ENCODE results near the gene AJM1.

DNA sequence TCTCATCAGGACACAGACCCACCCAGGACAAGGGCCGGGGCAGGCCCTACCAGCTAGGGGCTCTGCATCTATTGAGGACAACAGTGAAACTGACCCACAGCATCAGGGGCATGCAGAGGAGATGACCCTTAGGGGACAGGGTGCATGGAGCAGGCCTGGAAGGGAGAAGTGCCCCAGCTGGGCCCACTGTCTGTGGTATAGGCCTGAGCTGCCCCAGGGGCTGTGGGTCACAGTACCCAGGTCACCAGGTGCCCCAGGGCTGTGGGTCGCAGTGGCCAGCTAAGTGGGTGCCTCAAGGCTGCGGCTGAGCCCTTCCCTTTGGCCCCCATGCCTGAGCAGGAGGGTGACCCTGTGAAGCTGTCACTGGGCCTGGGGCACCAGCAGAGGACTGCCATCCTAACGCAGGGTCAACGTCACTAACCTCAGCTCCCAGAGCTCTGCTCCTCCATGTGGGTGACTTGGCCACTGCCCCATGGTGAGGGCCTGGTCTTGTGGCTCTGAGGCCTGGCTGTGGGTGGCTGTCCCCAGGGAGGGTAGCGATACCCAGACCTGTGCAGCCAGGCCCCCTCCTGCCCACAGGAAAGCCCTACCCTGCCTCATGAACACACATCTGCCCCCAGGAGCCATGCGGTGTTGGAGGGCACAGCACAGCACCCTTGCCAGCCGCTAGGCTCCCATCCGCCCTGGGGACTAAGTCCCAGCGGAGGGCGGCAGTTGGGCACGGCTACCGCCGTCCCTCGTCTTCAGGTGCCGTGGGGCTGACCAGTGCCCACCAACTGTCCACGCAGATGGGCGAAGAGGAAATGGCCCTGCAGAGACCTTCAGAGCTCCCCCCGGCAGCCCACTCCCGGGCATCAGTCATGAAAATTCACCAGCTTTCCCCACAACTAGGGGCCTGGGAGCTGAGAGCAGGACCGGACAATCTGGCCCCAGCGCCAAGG, 18.9 kb downstream of the AJM1 start:
- TF ChIP-seq, protein P1, sequence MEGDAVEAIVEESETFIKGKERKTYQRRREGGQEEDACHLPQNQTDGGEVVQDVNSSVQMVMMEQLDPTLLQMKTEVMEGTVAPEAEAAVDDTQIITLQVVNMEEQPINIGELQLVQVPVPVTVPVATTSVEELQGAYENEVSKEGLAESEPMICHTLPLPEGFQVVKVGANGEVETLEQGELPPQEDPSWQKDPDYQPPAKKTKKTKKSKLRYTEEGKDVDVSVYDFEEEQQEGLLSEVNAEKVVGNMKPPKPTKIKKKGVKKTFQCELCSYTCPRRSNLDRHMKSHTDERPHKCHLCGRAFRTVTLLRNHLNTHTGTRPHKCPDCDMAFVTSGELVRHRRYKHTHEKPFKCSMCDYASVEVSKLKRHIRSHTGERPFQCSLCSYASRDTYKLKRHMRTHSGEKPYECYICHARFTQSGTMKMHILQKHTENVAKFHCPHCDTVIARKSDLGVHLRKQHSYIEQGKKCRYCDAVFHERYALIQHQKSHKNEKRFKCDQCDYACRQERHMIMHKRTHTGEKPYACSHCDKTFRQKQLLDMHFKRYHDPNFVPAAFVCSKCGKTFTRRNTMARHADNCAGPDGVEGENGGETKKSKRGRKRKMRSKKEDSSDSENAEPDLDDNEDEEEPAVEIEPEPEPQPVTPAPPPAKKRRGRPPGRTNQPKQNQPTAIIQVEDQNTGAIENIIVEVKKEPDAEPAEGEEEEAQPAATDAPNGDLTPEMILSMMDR (IDR thresholded peaks at IDR 0.05; ENCODE audit: poor library complexity): no peak
- TF ChIP-seq EZH2 (IDR thresholded peaks at IDR 0.05; ENCODE audit: borderline replicate concordance) (no peak), EZH2phosphoT487 (IDR thresholded peaks at IDR 0.05; ENCODE audit: low read depth, severe bottlenecking, unreplicated experiment) (no peak)

All from hepatocyte (in vitro differentiated cells).